Keratinocyte (primary cell): ENCODE measurements around the gene ATXN7L2. TPM values are rescaled to one million over a fixed set of nuclear protein-coding genes. Genes with fewer than 3 reads are reported as not detected.

Experiments used
- DNase-seq: peaks from one replicate; pipeline ENCODE4 v3.0.0-alpha.2; 2011; ENCODE audit warnings: low read depth, missing footprints, low spot score
- FAIRE-seq: peaks from 2 replicates; lab custom pipeline; 2011; peaks lifted over from hg19 to GRCh38; lab: Jason Lieb, UNC
- H2AFZ ChIP-seq: 2 replicates; pipeline ENCODE4 v1.6.0; 2012; ENCODE audit warnings: low read length, control low read depth, inconsistent platforms; ENCODE audit not compliant: control insufficient read depth
- H3K27ac ChIP-seq: 2 replicates; pipeline ENCODE4 v1.5.1; 2011; ENCODE audit warnings: low read length; ENCODE audit not compliant: control insufficient read depth, insufficient read depth
- H3K27me3 ChIP-seq: 3 replicates; pipeline ENCODE4 v1.6.0; 2011; ENCODE audit warnings: low read length; ENCODE audit not compliant: control insufficient read depth, insufficient read depth; ENCODE audit errors: extremely low read depth
- H3K36me3 ChIP-seq, 2 experiments: 2 replicates in 1 of 2; 3 replicates in 1 of 2; pipeline ENCODE4 v1.5.1; 2011; ENCODE audit warnings: low read length in 2 of 2, mild to moderate bottlenecking in 1 of 2; ENCODE audit not compliant: control insufficient read depth in 2 of 2, insufficient read depth in 2 of 2; ENCODE audit errors: extremely low read depth in 1 of 2
- H3K4me1 ChIP-seq: 3 replicates; pipeline ENCODE4 v1.5.1; 2011; ENCODE audit warnings: low read length; ENCODE audit not compliant: control insufficient read depth, insufficient read depth; ENCODE audit errors: extremely low read depth
- H3K4me2 ChIP-seq: 3 replicates; pipeline ENCODE4 v1.6.0; 2011; ENCODE audit warnings: low read depth, low read length; ENCODE audit not compliant: control insufficient read depth, insufficient read depth; ENCODE audit errors: extremely low read depth
- H3K4me3 ChIP-seq, 3 experiments: fragments of 200-600 bp in 1 of 3; sonication (generic) in 1 of 3; 2 replicates in 2 of 3; 3 replicates in 1 of 3; pipeline ENCODE4 v1.5.1; 2011 to 2016; ENCODE audit warnings: low read length in 3 of 3, mild to moderate bottlenecking in 3 of 3, control low read depth in 2 of 3, inconsistent platforms in 1 of 3, low read depth in 1 of 3, mixed read lengths in 1 of 3, mixed run types in 1 of 3, moderate library complexity in 1 of 3; ENCODE audit not compliant: control insufficient read depth in 2 of 3, insufficient read depth in 2 of 3; ENCODE audit errors: extremely low read depth in 1 of 3
- H3K79me2 ChIP-seq: 2 replicates; pipeline ENCODE4 v1.6.0; 2012; ENCODE audit warnings: low read length; ENCODE audit not compliant: control insufficient read depth, insufficient read depth
- H3K9ac ChIP-seq: 3 replicates; pipeline ENCODE4 v1.6.0; 2011; ENCODE audit warnings: low read length; ENCODE audit not compliant: control insufficient read depth, insufficient read depth; ENCODE audit errors: extremely low read depth
- H3K9me1 ChIP-seq: 3 replicates; pipeline ENCODE4 v1.6.0; 2011; ENCODE audit warnings: low read length; ENCODE audit not compliant: control insufficient read depth, insufficient read depth; ENCODE audit errors: extremely low read depth
- H3K9me3 ChIP-seq: 2 replicates; pipeline ENCODE4 v1.5.1; 2012; ENCODE audit warnings: low read depth, low read length; ENCODE audit not compliant: control insufficient read depth
- H4K20me1 ChIP-seq: 3 replicates; pipeline ENCODE4 v1.6.0; 2011; ENCODE audit warnings: low read length; ENCODE audit not compliant: control insufficient read depth, insufficient read depth; ENCODE audit errors: extremely low read depth
- CTCF ChIP-seq, 3 experiments: IDR thresholded peaks in 1 of 3; conservative IDR thresholded peaks in 1 of 3; optimal IDR thresholded peaks in 1 of 3; 2 replicates in 2 of 3; 3 replicates in 1 of 3; pipeline versions ENCODE3 to v1.5.1; 2011; ENCODE audit warnings: low read length in 3 of 3, mild to moderate bottlenecking in 3 of 3, moderate library complexity in 2 of 3, control low read depth in 1 of 3, inconsistent platforms in 1 of 3; ENCODE audit not compliant: insufficient read depth in 2 of 3; ENCODE audit errors: extremely low read depth in 1 of 3
- EZH2 ChIP-seq: IDR thresholded peaks from one replicate; pipeline ENCODE4 v1.6.1; 2012; ENCODE audit warnings: inconsistent platforms, mild to moderate bottlenecking, low read length, moderate library complexity
- dilution Hi-C: fragments of 300-500 bp; cut with MboI; formaldehyde crosslinking; loops from one replicate; pipeline ENCODE4 v1.7.0; 2020; ENCODE audit warnings: low sequenced_read_pairs; ENCODE audit not compliant: extremely low pct_ligation_motif_present
- polyA plus RNA-seq, 5 experiments: library from polyadenylated mRNA; depleted of rRNA in 3 of 5; stranded (reverse) in 3 of 5; stranded (forward) in 1 of 5; unstranded in 1 of 5; fragments of >200 nt; gene quantifications; 1 replicate in 1 of 5; 2 replicates in 3 of 5; 3 replicates in 1 of 5; pipeline versions ENCODE4 v1.2.1 to v1.2.3, GENCODE V29; 2011 to 2012; ENCODE audit warnings: missing spikeins in 2 of 5, low read depth in 1 of 5, low replicate concordance in 1 of 5

The ATXN7L2 gene
- polyA plus RNA-seq, 1 donor (not counting 4 experiments of a cell fraction or from before 2014, with no cell fraction given), result 1.2 TPM

- H3K4me3 ChIP-seq, result no peak overlapping the region
- H3K27me3 ChIP-seq, result no peaks in the 10 kb centered on the region
- H3K4me1 ChIP-seq, result peaks cover under 1% of the 10 kb centered on the region
- FAIRE-seq (no peak), DNase-seq (no peak)
- no peak for TF ChIP-seq EZH2
- TF ChIP-seq CTCF (optimal IDR thresholded peaks at IDR 0.05 in 1 of 3, IDR thresholded peaks at IDR 0.05 in 1 of 3, conservative IDR thresholded peaks at IDR 0.05 in 1 of 3; ENCODE audit: extremely low read depth in 1 of 3, insufficient read depth in 2 of 3, low read length in 3 of 3), result no peak
- H3K9me1 ChIP-seq, result no peaks in the 10 kb centered on the region
- no peaks in the 10 kb centered on the region for H3K79me2 ChIP-seq
- H3K4me2 ChIP-seq, result no peak overlapping the region
- H3K9ac ChIP-seq, result no peak overlapping the region
- H3K27ac ChIP-seq, result no peak overlapping the region
- H3K36me3 ChIP-seq, result no peaks in the 10 kb centered on the region
- dilution Hi-C loops, result no loop called here
- H4K20me1 ChIP-seq, result no peaks in the 10 kb centered on the region
- no peaks in the 10 kb centered on the region for H3K9me3 ChIP-seq
- H2AFZ ChIP-seq, result no peak overlapping the region
Observed at GRCh38 chr1:109537450-109538178, 53.9 kb downstream of the ATXN7L2 start.

DNA sequence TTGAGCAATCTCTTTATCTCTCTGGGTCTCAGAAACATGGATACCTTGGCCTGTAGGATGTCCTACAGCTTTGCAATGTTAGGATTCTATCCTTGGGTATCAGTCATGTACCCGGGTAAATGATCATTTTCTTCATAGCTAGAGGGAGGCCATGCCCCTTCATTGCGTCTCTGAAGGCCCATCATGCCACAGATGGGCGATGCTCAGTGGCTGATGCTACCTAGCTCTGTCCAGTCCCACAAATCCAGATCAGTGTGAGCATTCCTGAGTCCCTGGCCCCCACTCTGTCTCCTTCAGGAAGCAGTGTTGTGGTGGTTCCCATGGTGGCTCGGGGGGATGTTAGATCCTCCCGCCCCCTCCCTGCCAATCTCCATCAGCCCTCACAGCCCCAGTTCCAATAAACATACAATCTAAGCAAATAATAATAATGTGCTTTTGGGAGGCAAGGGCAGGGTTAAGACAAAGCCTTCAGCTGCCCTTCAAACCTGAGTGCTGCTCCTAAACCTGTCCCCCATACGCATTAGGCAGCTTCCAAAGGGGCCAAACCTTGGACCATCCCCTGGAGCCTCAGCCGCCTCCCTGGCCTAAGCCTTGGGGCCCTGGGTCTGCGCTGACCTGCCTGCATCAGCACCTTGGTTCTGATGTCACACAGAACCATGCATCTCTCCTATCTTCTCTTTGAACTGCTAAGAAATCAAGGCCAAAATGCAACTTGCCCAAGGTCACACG, 55.3 kb downstream of the ATXN7L2 start:
- no peak for TF ChIP-seq EZH2
- no peak for TF ChIP-seq CTCF (optimal IDR thresholded peaks at IDR 0.05 in 1 of 3, IDR thresholded peaks at IDR 0.05 in 1 of 3, conservative IDR thresholded peaks at IDR 0.05 in 1 of 3; ENCODE audit: extremely low read depth in 1 of 3, insufficient read depth in 2 of 3, low read length in 3 of 3)
- no peak overlapping the region for H2AFZ ChIP-seq
- no peaks in the 10 kb centered on the region for H3K79me2 ChIP-seq
- no peaks in the 10 kb centered on the region for H4K20me1 ChIP-seq
- H3K4me2 ChIP-seq, result no peak overlapping the region
- FAIRE-seq (no peak), DNase-seq (no peak)
- H3K9ac ChIP-seq, result no peak overlapping the region
- H3K27me3 ChIP-seq, result no peaks in the 10 kb centered on the region
- H3K27ac ChIP-seq, result no peak overlapping the region
- no peaks in the 10 kb centered on the region for H3K36me3 ChIP-seq
- no peak overlapping the region for H3K4me3 ChIP-seq
- no peaks in the 10 kb centered on the region for H3K9me1 ChIP-seq
- dilution Hi-C loops, result no loop called here
- H3K4me1 ChIP-seq, result no peaks in the 10 kb centered on the region
- no peaks in the 10 kb centered on the region for H3K9me3 ChIP-seq
